ENCODE data around the gene KIAA1328. TPM values are rescaled to one million over a fixed set of nuclear protein-coding genes. Genes with fewer than 3 reads are reported as not detected.

The KIAA1328 gene
- total and polyA plus RNA-seq, 2 donors (not counting 3 experiments of a cell fraction or from before 2014, with no cell fraction given), result 2.7 to 6.5 TPM

- Histone ChIP-seq H3K27me3 (ENCODE audit: control insufficient read depth in 2 of 2, insufficient read depth in 2 of 2, low read length in 2 of 2) (no peaks in the 10 kb centered on the region), H3K9me3 (replicated peaks; ENCODE audit: control insufficient read depth, insufficient read depth, low read length) (no peaks in the 10 kb centered on the region), H3K27ac (ENCODE audit: insufficient read depth, low read depth, low read length) (no peak overlapping the region), H3K36me3 (ENCODE audit: control insufficient read depth in 2 of 2, extremely low read depth in 1 of 2, insufficient read depth in 2 of 2, low read length in 2 of 2) (no peaks in the 10 kb centered on the region), H3K9me1 (replicated peaks; ENCODE audit: control insufficient read depth, extremely low read depth, insufficient read depth, low read length) (no peaks in the 10 kb centered on the region), H3K4me1 (ENCODE audit: control insufficient read depth, extremely low read depth, insufficient read depth, low read length) (no peaks in the 10 kb centered on the region), H3K9ac (replicated peaks; ENCODE audit: extremely low read depth, insufficient read depth, low read length) (no peak overlapping the region), H4K20me1 (replicated peaks; ENCODE audit: control insufficient read depth, extremely low read depth, insufficient read depth, low read length) (no peaks in the 10 kb centered on the region), H3K79me2 (ENCODE audit: control insufficient read depth, insufficient read depth, low read length) (no peaks in the 10 kb centered on the region), H3K4me3 (replicated peaks in 1 of 3; ENCODE audit: insufficient read depth in 1 of 3, low read depth in 1 of 3, low read length in 3 of 3) (no peak overlapping the region), H2AFZ (ENCODE audit: low read depth, low read length) (no peak overlapping the region), H3K4me2 (ENCODE audit: insufficient read depth, low read length) (no peak overlapping the region)
- intact Hi-C loops (cut with micrococcal nuclease) (no loop called here), dilution Hi-C loops (cut with MboI; ENCODE audit: extremely low pct_ligation_motif_present, low sequenced_read_pairs) (no loop called here)
- BruUV-seq (replicated peaks), result no TSS peak
- DNase-seq (ENCODE audit: low read depth, low spot score) (no peak), FAIRE-seq (no peak)
- ChIA-PET CTCF (interaction anchor here (0.6 kb wide), 1 partner anchor 20 kb away, joined by 3 read pairs; no protein-coding TSS in a partner anchor), POLR2A (no interaction called here)
- TF ChIP-seq GATA2 (IDR thresholded peaks at IDR 0.05; ENCODE audit: insufficient read depth, insufficient read length, low read depth, low read length), result no peak
- TF ChIP-seq POLR2AphosphoS5 (IDR thresholded peaks at IDR 0.05; ENCODE audit: insufficient read depth, low read depth, low read length), result no peak
- no peak for TF ChIP-seq EZH2 (IDR thresholded peaks at IDR 0.05; ENCODE audit: borderline replicate concordance, low read depth, low read length, severe bottlenecking)
- no peak for TF ChIP-seq MYC (IDR thresholded peaks at IDR 0.05; ENCODE audit: low read depth, low read length)
- TF ChIP-seq FOS (IDR thresholded peaks at IDR 0.05; ENCODE audit: borderline replicate concordance, insufficient read depth, low read length), result no peak
- TF ChIP-seq POLR2A (IDR thresholded peaks at IDR 0.05; ENCODE audit: low read depth, low read length), result no peak
- TF ChIP-seq MAX (IDR thresholded peaks at IDR 0.05; ENCODE audit: insufficient read depth, insufficient read length), result no peak
- TF ChIP-seq CTCF (IDR thresholded peaks at IDR 0.05; ENCODE audit: extremely low read depth in 1 of 2, insufficient read depth in 1 of 2, low read depth in 1 of 2, low read length in 2 of 2), result no peak
- TF ChIP-seq JUN (IDR thresholded peaks at IDR 0.05; ENCODE audit: borderline replicate concordance, insufficient read depth, insufficient read length, low read depth), result no peak
These were observed 353.6 kb downstream of the KIAA1328 start for GRCh38 chr18:37182340-37183135.
